Nephron progenitor cell (in vitro differentiated cells): ENCODE measurements around the gene BRD8.
"Not testable (repeated sequence)": the region's sequence is repeated elsewhere in the genome, so short reads cannot be mapped to it uniquely, and the experiment has no call there.

Experiments used
- DNase-seq: peaks from one replicate; pipeline ENCODE4 v3.0.0; 2021
- H3K27ac Mint-ChIP-seq: 2 replicates; pipeline ENCODE4 v1.8.0; 2021; ENCODE audit warnings: mild to moderate bottlenecking, moderate library complexity, mixed read lengths
- H3K27me3 Mint-ChIP-seq: 2 replicates; pipeline ENCODE4 v1.8.0; 2021; ENCODE audit warnings: mild to moderate bottlenecking, low read depth, mixed read lengths; ENCODE audit not compliant: poor library complexity
- H3K36me3 Mint-ChIP-seq: 2 replicates; pipeline ENCODE4 v1.8.0; 2021; ENCODE audit warnings: low read depth, mixed read lengths
- H3K4me1 Mint-ChIP-seq: 2 replicates; pipeline ENCODE4 v1.8.0; 2021; ENCODE audit warnings: mixed read lengths
- H3K4me3 Mint-ChIP-seq: 2 replicates; pipeline ENCODE4 v1.8.0; 2021; ENCODE audit warnings: mild to moderate bottlenecking, moderate library complexity, mixed read lengths
- H3K9me3 Mint-ChIP-seq: 2 replicates; pipeline ENCODE4 v1.8.0; 2021; ENCODE audit warnings: mild to moderate bottlenecking, moderate library complexity, mixed read lengths
- TF ChIP-seq, protein P1 (sequence below): fragments of 200-600 bp; sonication (generic); IDR thresholded peaks from 2 replicates; pipeline ENCODE4 v1.5.0; 2021; ENCODE audit warnings: antibody characterized with exemption

Gene BRD8

DNA sequence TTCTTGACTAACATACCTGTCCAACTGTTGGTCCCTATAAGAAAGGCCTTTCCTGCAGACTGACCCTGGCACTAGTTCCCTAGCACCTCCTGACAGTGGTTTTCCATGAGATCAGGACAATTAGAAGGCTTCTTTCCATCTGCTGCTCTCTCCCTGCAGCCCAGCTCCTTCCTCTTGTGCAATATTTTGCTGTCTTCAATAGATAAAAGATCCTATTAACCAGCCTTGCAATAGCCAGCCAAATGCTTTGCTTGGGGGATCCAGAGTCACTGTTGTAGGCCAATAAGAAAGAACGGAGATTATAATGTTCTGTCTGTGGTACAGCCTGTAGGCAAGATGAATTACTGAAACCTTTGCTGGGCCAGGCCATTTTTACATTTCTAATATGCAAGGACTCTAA, 20.8 kb downstream of the BRD8 start:
- H3K27ac Mint-ChIP-seq = peak overlapping the region; percentile 81
- TF ChIP-seq, protein P1, sequence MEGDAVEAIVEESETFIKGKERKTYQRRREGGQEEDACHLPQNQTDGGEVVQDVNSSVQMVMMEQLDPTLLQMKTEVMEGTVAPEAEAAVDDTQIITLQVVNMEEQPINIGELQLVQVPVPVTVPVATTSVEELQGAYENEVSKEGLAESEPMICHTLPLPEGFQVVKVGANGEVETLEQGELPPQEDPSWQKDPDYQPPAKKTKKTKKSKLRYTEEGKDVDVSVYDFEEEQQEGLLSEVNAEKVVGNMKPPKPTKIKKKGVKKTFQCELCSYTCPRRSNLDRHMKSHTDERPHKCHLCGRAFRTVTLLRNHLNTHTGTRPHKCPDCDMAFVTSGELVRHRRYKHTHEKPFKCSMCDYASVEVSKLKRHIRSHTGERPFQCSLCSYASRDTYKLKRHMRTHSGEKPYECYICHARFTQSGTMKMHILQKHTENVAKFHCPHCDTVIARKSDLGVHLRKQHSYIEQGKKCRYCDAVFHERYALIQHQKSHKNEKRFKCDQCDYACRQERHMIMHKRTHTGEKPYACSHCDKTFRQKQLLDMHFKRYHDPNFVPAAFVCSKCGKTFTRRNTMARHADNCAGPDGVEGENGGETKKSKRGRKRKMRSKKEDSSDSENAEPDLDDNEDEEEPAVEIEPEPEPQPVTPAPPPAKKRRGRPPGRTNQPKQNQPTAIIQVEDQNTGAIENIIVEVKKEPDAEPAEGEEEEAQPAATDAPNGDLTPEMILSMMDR = no peak
- DNase-seq = no peak
- H3K36me3 Mint-ChIP-seq = peaks cover 54% of the 10 kb centered on the region
- no peak overlapping the region for H3K4me3 Mint-ChIP-seq
- peaks cover 11% of the 10 kb centered on the region for H3K27me3 Mint-ChIP-seq
- no peaks in the 10 kb centered on the region for H3K4me1 Mint-ChIP-seq
- no peaks in the 10 kb centered on the region for H3K9me3 Mint-ChIP-seq

DNA sequence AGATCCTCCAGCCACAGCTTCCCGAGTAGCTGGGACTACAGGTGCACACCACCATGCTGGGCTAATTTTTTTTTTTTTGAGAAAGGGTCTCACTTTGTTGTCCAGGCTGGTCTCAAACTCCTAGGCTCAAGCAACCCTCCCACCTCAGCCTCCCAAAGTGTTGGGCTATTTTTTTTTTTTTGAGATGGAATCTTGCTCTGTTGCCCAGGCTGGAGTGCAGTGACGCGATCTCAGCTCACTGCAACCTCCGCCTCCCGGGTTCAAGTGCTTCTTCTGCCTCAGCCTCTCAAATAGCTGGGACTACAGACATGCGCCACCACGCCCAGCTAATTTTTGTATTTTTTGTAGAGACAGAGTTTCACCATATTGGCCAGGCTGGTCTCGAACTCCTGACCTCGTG, 22.5 kb downstream of the BRD8 start:
- H3K9me3 Mint-ChIP-seq, H3K4me3 Mint-ChIP-seq, H3K4me1 Mint-ChIP-seq, DNase-seq, H3K27ac Mint-ChIP-seq: not testable (repeated sequence)
- Mint-ChIP-seq H3K36me3 (peaks cover 45% of the 10 kb centered on the region), H3K27me3 (peaks cover 18% of the 10 kb centered on the region)

DNA sequence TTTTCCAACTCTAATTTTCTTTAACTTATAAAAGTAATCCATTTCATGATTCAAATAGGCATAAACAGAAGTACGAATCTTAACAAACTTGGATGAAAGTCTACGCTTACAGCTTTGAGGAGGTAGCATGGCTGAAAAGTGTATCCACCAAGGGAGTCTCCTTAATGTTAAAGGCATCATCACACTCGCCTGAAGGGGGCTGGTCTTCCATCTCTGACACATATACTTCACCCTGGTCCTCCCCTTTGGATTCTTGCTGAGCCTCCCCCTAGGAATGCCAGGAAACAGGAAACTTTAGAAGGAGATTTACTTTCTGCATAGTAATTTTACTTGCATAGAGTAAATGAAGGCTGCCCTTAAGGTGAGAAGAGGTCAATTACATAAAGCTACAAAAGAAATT, 28.9 kb downstream of the BRD8 start:
- TF ChIP-seq, protein P1 = no peak
- DNase-seq = no peak
- Mint-ChIP-seq H3K4me1 (no peaks in the 10 kb centered on the region), H3K27me3 (peaks cover 26% of the 10 kb centered on the region), H3K27ac (no peak overlapping the region), H3K4me3 (no peak overlapping the region), H3K9me3 (no peaks in the 10 kb centered on the region), H3K36me3 (no peaks in the 10 kb centered on the region)

DNA sequence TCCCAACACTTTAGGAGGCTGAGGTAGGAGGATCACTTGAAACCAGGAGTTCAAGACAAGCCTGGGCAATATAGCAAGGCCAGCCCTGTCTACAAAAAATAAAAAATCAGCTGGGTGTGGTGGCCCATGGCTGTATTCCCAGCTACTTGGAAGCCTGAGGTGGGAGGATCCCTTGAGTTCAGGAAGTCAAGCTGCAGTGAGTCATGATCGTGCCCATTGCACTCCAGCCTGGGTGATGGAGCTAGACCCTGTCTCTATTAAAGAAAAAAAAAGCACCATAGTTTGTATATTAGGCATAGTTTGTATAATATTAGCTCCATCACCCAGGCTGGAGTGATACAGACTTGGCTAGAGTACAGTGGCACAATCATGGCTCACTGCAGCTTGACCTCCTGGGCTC, 29.6 kb downstream of the BRD8 start:
- TF ChIP-seq, protein P1 = no peak
- no peaks in the 10 kb centered on the region for H3K9me3 Mint-ChIP-seq
- peaks cover 20% of the 10 kb centered on the region for H3K27me3 Mint-ChIP-seq
- DNase-seq = no peak
- no peak overlapping the region for H3K27ac Mint-ChIP-seq
- no peaks in the 10 kb centered on the region for H3K36me3 Mint-ChIP-seq
- no peaks in the 10 kb centered on the region for H3K4me1 Mint-ChIP-seq
- no peak overlapping the region for H3K4me3 Mint-ChIP-seq

DNA sequence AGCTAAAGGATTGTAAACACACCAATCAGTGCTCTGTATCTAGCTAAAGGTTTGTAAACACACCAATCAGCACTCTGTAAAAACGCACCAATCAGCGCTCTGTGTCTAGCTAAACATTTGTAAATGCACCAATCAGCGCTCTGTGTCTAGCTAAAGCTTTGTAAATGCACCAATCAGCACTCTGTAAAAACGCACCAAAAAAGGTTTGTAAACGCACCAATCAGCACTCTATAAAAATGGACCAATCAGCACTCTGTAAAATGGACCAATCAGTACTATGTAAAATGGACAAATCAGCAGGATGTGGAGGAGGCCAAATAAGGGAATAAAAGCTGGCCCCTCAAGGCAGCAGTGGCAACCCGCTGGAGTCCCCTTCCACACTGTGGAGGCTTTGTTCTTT, 34.9 kb downstream of the BRD8 start:
- not testable (repeated sequence) for H3K27ac Mint-ChIP-seq, H3K4me3 Mint-ChIP-seq, DNase-seq, H3K9me3 Mint-ChIP-seq, H3K4me1 Mint-ChIP-seq, H3K36me3 Mint-ChIP-seq, H3K27me3 Mint-ChIP-seq

DNA sequence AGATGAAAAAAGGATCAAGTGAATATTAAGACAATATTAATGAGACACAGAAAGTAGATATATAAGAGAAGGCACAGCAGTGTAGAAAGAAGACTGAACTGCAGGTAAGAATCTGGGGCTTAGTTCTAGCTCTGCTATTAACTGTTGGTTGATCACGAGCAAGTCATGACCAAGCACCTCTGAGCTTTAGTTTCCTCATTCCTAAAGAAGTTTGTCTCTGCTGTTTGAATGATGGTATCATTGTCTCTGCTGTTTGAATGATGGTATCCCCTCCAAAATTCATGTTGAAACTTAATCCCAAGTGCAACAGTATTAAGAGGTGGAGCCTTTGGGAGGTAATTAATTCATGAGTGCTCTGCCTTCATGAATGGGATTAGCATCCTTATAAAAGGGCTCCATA, 36.7 kb downstream of the BRD8 start:
- H3K4me3 Mint-ChIP-seq = no peak overlapping the region
- no peaks in the 10 kb centered on the region for H3K9me3 Mint-ChIP-seq
- no peaks in the 10 kb centered on the region for H3K36me3 Mint-ChIP-seq
- DNase-seq = no peak
- peaks cover 6% of the 10 kb centered on the region for H3K27me3 Mint-ChIP-seq
- TF ChIP-seq, protein P1 = no peak
- H3K4me1 Mint-ChIP-seq = peaks cover 15% of the 10 kb centered on the region
- no peak overlapping the region for H3K27ac Mint-ChIP-seq

DNA sequence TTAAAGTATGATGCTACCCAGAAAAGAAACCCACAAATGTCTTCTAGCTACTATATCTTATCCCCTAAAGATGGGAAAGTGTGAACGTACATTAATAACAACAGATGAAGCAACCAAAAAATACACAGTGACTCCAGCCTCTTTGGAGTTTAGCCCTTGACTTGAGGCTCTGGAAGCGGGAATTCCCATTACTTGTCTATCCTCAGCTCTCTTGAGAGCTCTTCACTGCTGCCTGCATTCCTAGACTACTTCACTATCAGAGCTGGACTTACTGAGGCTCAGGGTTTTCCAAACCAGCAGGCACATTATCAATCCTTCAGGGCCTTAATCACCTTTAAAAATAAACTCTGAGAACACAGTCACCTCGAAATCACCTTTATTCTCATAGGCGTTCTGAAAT, 38.2 kb downstream of the BRD8 start:
- TF ChIP-seq, protein P1 = no peak
- no peak for DNase-seq
- Mint-ChIP-seq H3K9me3 (no peaks in the 10 kb centered on the region), H3K4me1 (peaks cover 15% of the 10 kb centered on the region), H3K4me3 (peak overlapping the region; percentile 23), H3K27ac (no peak overlapping the region), H3K27me3 (peaks cover 3% of the 10 kb centered on the region), H3K36me3 (no peaks in the 10 kb centered on the region)
